DOHH2 (cell line): ENCODE data around the gene CABCOCO1.

Experiments
- H3F3A ChIP-seq: fragments of 200-600 bp; sonication (generic), shearing (Covaris generic); 2 replicates; pipeline ENCODE4 v1.6.0; 2016; ENCODE audit warnings: antibody characterized with exemption, mild to moderate bottlenecking; ENCODE audit not compliant: control insufficient read depth, insufficient read depth
- H3K27ac ChIP-seq: fragments of 200-600 bp; sonication (generic); 2 replicates; pipeline ENCODE4 v1.5.1; 2014; ENCODE audit warnings: low read depth, mild to moderate bottlenecking, low read length, moderate library complexity
- H3K27me3 ChIP-seq: fragments of 200-600 bp; sonication (generic); 2 replicates; pipeline ENCODE4 v1.6.1; 2014; ENCODE audit warnings: mild to moderate bottlenecking, low read length, mixed read lengths; ENCODE audit not compliant: control insufficient read depth
- H3K36me3 ChIP-seq: fragments of 200-600 bp; sonication (generic); 2 replicates; pipeline ENCODE4 v1.6.1; 2014; ENCODE audit warnings: mild to moderate bottlenecking, low read length, moderate library complexity, mixed read lengths; ENCODE audit not compliant: control insufficient read depth
- H3K4me1 ChIP-seq: fragments of 200-600 bp; sonication (generic); 2 replicates; pipeline ENCODE4 v1.6.1; 2014; ENCODE audit warnings: mild to moderate bottlenecking, low read length, mixed read lengths; ENCODE audit not compliant: control insufficient read depth
- H3K4me2 ChIP-seq: fragments of 200-600 bp; sonication (generic); 2 replicates; pipeline ENCODE4 v1.6.0; 2014; ENCODE audit warnings: mild to moderate bottlenecking, low read length, moderate library complexity
- H3K4me3 ChIP-seq: fragments of 200-600 bp; sonication (generic); 2 replicates; pipeline ENCODE4 v1.5.1; 2014; ENCODE audit warnings: mild to moderate bottlenecking, low read length, mixed read lengths
- H3K79me2 ChIP-seq: fragments of 200-600 bp; sonication (generic); 2 replicates; pipeline ENCODE4 v1.6.1; 2014; ENCODE audit warnings: mild to moderate bottlenecking, low read length, mixed read lengths; ENCODE audit not compliant: control insufficient read depth
- H3K9me2 ChIP-seq: fragments of 200-600 bp; sonication (generic); replicated peaks from 2 replicates; pipeline ENCODE4 v1.6.1; 2014; ENCODE audit warnings: mild to moderate bottlenecking, low read length, mixed read lengths; ENCODE audit not compliant: control insufficient read depth
- H3K9me3 ChIP-seq: fragments of 200-600 bp; sonication (generic); 2 replicates; pipeline ENCODE4 v1.6.1; 2014; ENCODE audit warnings: antibody characterized with exemption, low read length, mixed read lengths; ENCODE audit not compliant: control insufficient read depth, insufficient read depth
- H4K20me1 ChIP-seq: fragments of 200-600 bp; sonication (generic); 2 replicates; pipeline ENCODE4 v1.6.0; 2014; ENCODE audit warnings: low read depth, mild to moderate bottlenecking, antibody characterized with exemption, low read length, moderate library complexity; ENCODE audit not compliant: control insufficient read depth, insufficient read depth
- CTCF ChIP-seq: fragments of 200-600 bp; sonication (generic); IDR thresholded peaks from one replicate; pipeline ENCODE4 v1.5.1; 2014; ENCODE audit warnings: antibody characterized with exemption, mild to moderate bottlenecking, low read depth, low read length; ENCODE audit not compliant: poor library complexity, severe bottlenecking
- EZH2phosphoT487 ChIP-seq: fragments of 200-600 bp; sonication (generic); IDR thresholded peaks from 2 replicates; pipeline ENCODE4 v1.6.1; 2017; ENCODE audit warnings: borderline replicate concordance, mild to moderate bottlenecking, antibody characterized with exemption, low read length, moderate library complexity, mixed read lengths

The CABCOCO1 gene

GRCh38 chr10:61746377-61746776, 83.6 kb downstream of the CABCOCO1 start:
- Histone ChIP-seq H3K4me2 (no peak overlapping the region), H3K79me2 (no peaks in the 10 kb centered on the region), H3K27me3 (no peaks in the 10 kb centered on the region), H3K36me3 (no peaks in the 10 kb centered on the region), H3F3A (no peaks in the 10 kb centered on the region), H3K9me3 (peaks cover 4% of the 10 kb centered on the region; the same call in 1 of the 2 replicates), H3K9me2 (no peaks in the 10 kb centered on the region), H3K27ac (no peak overlapping the region), H3K4me1 (peaks cover 8% of the 10 kb centered on the region), H3K4me3 (no peak overlapping the region), H4K20me1 (no peaks in the 10 kb centered on the region)
- TF ChIP-seq EZH2phosphoT487 (no peak), CTCF (no peak)

GRCh38 chr10:61747307-61747706, 84.6 kb downstream of the CABCOCO1 start:
- no peaks in the 10 kb centered on the region for H4K20me1 ChIP-seq
- H3K79me2 ChIP-seq = no peaks in the 10 kb centered on the region
- H3F3A ChIP-seq = no peaks in the 10 kb centered on the region
- H3K9me2 ChIP-seq = no peaks in the 10 kb centered on the region
- TF ChIP-seq CTCF (no peak), EZH2phosphoT487 (no peak)
- no peak overlapping the region for H3K4me3 ChIP-seq
- H3K36me3 ChIP-seq = no peaks in the 10 kb centered on the region
- H3K9me3 ChIP-seq = peaks cover 4% of the 10 kb centered on the region; the same call in 1 of the 2 replicates
- no peak overlapping the region for H3K4me2 ChIP-seq
- H3K4me1 ChIP-seq = peaks cover 18% of the 10 kb centered on the region
- H3K27me3 ChIP-seq = no peaks in the 10 kb centered on the region
- no peak overlapping the region for H3K27ac ChIP-seq

GRCh38 chr10:61749291-61749690, 86.6 kb downstream of the CABCOCO1 start:
- no peak for TF ChIP-seq CTCF
- no peak for TF ChIP-seq EZH2phosphoT487
- no peak overlapping the region for H3K4me3 ChIP-seq
- H3K9me3 ChIP-seq = peaks cover 3% of the 10 kb centered on the region; the same call in 1 of the 2 replicates
- no peaks in the 10 kb centered on the region for H3K79me2 ChIP-seq
- no peaks in the 10 kb centered on the region for H3F3A ChIP-seq
- no peaks in the 10 kb centered on the region for H3K9me2 ChIP-seq
- H3K4me1 ChIP-seq = peaks cover 27% of the 10 kb centered on the region
- H3K27ac ChIP-seq = no peak overlapping the region
- no peak overlapping the region for H3K4me2 ChIP-seq
- H3K36me3 ChIP-seq = no peaks in the 10 kb centered on the region
- H4K20me1 ChIP-seq = no peaks in the 10 kb centered on the region
- no peaks in the 10 kb centered on the region for H3K27me3 ChIP-seq
